ENCODE results near the gene IRF2BPL. TPM values are rescaled to one million over a fixed set of nuclear protein-coding genes. Genes with fewer than 3 reads are reported as not detected.

Gene IRF2BPL
- total and polyA plus RNA-seq, 2 of the 4 experiments (the other 2 are of a cell fraction) = 6.3 to 14.5 TPM

DNA sequence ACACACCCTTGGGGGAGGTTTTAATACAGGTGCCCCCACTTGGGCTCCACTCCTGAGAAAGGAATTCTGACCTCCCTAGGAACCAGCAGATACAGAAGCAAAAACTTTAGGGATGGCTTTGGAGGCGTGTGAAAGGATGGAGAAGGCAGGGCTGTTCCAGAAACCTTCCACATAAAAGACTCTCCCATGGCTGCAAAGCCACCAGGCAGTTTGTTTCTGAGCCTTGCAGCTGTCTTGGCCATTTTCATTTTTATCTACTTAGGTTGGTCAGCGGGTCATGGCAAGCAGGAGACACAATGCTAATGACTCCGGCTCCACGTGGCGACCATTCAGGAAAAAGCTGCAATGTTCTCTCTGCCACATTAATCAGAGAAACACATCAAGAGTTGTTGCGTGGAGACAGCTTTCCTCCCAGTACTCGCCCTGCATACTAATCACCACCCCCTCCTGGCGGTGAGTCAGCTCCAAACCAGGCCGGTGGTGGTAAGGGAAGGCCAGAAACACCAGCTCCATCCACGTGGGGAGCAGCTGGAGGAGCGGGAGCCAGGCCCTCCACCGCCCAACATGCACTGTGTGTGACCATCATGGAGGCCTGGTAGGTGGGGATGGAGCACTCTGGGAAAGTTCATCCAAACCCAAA lies 30.9 kb upstream of the IRF2BPL start:
- no peak overlapping the region; the same call in 1 of the 2 replicates for H3K14ac ChIP-seq (replicated peaks; ENCODE audit: low read depth, low read length)
- 0 out of 2 replicates have a peak, but pooled peaks have one; percentile 15 for TF ChIP-seq BHLHE40 (IDR thresholded peaks at IDR 0.05; ENCODE audit: low read depth, low read length)
- TF ChIP-seq CHD1 (IDR thresholded peaks at IDR 0.05; ENCODE audit: low read depth, low read length) = no peak
- TF ChIP-seq POLR2A (IDR thresholded peaks at IDR 0.05; ENCODE audit: low read depth, low read length) = no peak
- peak; percentile 46 for TF ChIP-seq RAD21 (IDR thresholded peaks at IDR 0.05; ENCODE audit: low read length)
- peak; percentile 22; the same call in 1 of the 2 replicates for TF ChIP-seq CEBPB (IDR thresholded peaks at IDR 0.05; ENCODE audit: low read depth, low read length)
- TF ChIP-seq, protein P1, sequence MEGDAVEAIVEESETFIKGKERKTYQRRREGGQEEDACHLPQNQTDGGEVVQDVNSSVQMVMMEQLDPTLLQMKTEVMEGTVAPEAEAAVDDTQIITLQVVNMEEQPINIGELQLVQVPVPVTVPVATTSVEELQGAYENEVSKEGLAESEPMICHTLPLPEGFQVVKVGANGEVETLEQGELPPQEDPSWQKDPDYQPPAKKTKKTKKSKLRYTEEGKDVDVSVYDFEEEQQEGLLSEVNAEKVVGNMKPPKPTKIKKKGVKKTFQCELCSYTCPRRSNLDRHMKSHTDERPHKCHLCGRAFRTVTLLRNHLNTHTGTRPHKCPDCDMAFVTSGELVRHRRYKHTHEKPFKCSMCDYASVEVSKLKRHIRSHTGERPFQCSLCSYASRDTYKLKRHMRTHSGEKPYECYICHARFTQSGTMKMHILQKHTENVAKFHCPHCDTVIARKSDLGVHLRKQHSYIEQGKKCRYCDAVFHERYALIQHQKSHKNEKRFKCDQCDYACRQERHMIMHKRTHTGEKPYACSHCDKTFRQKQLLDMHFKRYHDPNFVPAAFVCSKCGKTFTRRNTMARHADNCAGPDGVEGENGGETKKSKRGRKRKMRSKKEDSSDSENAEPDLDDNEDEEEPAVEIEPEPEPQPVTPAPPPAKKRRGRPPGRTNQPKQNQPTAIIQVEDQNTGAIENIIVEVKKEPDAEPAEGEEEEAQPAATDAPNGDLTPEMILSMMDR (conservative IDR thresholded peaks at IDR 0.05; ENCODE audit: low read depth, low read length) = peak; percentile 36
- TF ChIP-seq USF2 (IDR thresholded peaks at IDR 0.05; ENCODE audit: low read depth, low read length) = peak; percentile 42; the same call in 1 of the 2 replicates
- TF ChIP-seq MXI1 (IDR thresholded peaks at IDR 0.05; ENCODE audit: borderline replicate concordance, low read depth, low read length) = peak; percentile 84; the same call in 1 of the 2 replicates
- TF ChIP-seq RFX5 (IDR thresholded peaks at IDR 0.05; ENCODE audit: low read depth, low read length) = no peak
- peak; percentile 13; the same call in 1 of the 2 replicates for TF ChIP-seq NFE2L2 (IDR thresholded peaks at IDR 0.05; ENCODE audit: low read depth, low read length)
- peak; percentile 39 for TF ChIP-seq SMC3 (IDR thresholded peaks at IDR 0.05; ENCODE audit: low read depth, low read length)
- peak; percentile 64; the same call in 1 of the 2 replicates for TF ChIP-seq MAZ (IDR thresholded peaks at IDR 0.05; ENCODE audit: borderline replicate concordance, low read depth, low read length)
- TF ChIP-seq RCOR1 (IDR thresholded peaks at IDR 0.05; ENCODE audit: insufficient replicate concordance, low read length) = peak; percentile 72

More for the DNA sequence above, 30.9 kb upstream of the IRF2BPL start:
- Histone ChIP-seq H4K5ac (ENCODE audit: low read depth, low read length) (no peak overlapping the region), H3K4me1 (ENCODE audit: control insufficient read depth, insufficient read depth, low read length) (peaks cover 7% of the 10 kb centered on the region), H2AK5ac (ENCODE audit: low read depth, low read length) (0 out of 2 replicates have a peak overlapping the region, but pooled peaks have one; percentile 10), H4K91ac (ENCODE audit: insufficient read depth, low read depth, low read length) (no peak overlapping the region), H3K9me3 (ENCODE audit: control insufficient read depth, insufficient read depth, low read length) (peaks cover 4% of the 10 kb centered on the region; the same call in 1 of the 2 replicates), H2BK15ac (ENCODE audit: low read depth, low read length) (no peak overlapping the region; the same call in 2 of the 3 replicates), H3K9me1 (ENCODE audit: insufficient read depth, low read length) (no peaks in the 10 kb centered on the region), H3K27ac (ENCODE audit: insufficient read depth, low read length) (no peak overlapping the region), H4K8ac (ENCODE audit: low read depth in 2 of 2, low read length in 2 of 2) (peak overlapping the region in 1 of 2 experiments; percentile 70; a peak in 2 of 4 replicates), H3K9ac (ENCODE audit: low read depth, low read length) (no peak overlapping the region), H2AK9ac (replicated peaks; ENCODE audit: low read depth, low read length, poor library complexity) (no peak overlapping the region), H3K27me3 (ENCODE audit: control insufficient read depth, insufficient read depth, low read length) (no peaks in the 10 kb centered on the region), H3K36me3 (ENCODE audit: control insufficient read depth, insufficient read depth, low read length) (no peaks in the 10 kb centered on the region), H3K4me3 (ENCODE audit: insufficient read depth, low read depth, low read length) (no peak overlapping the region), H3K56ac (ENCODE audit: extremely low read depth, insufficient read depth, low read length) (no peak overlapping the region), H3K79me1 (ENCODE audit: low read depth in 1 of 2, low read length in 2 of 2) (no peaks in the 10 kb centered on the region), H2AFZ (replicated peaks; ENCODE audit: low read length, poor library complexity) (peak overlapping the region; percentile 76), H2BK20ac (ENCODE audit: low read depth, low read length) (no peak overlapping the region), H4K20me1 (ENCODE audit: insufficient read depth, low read length) (no peaks in the 10 kb centered on the region), H3K4ac (ENCODE audit: low read depth, low read length) (peak overlapping the region; percentile 26), H2BK5ac (ENCODE audit: low read depth, low read length, poor library complexity, severe bottlenecking) (no peak overlapping the region), H2BK120ac (ENCODE audit: low read depth, low read length) (peak overlapping the region; percentile 49; the same call in 1 of the 2 replicates), H3K18ac (ENCODE audit: low read depth, low read length) (no peak overlapping the region), H3K4me2 (ENCODE audit: low read depth, low read length) (no peak overlapping the region), H3K23ac (ENCODE audit: low read depth, low read length) (no peak overlapping the region)
- ChIA-PET POLR2A (ENCODE audit: unreplicated experiment) (interaction anchor here (0.8 to 1.0 kb wide), 4 partner anchors 17 to 98 kb away, joined by 3 to 9 read pairs (median 3); no protein-coding TSS in a partner anchor), CTCF (interaction anchor here (0.8 to 3.4 kb wide), 5 partner anchors 11 to 183 kb away, joined by 3 to 15 read pairs (median 5); no protein-coding TSS in a partner anchor)
- DNase-seq (peak; percentile 91), ATAC-seq (ENCODE audit: low read depth) (peak; percentile 95)
- dilution Hi-C loops (cut with HindIII; ENCODE audit: low sequenced_read_pairs, unreplicated experiment) (no loop called here), in situ Hi-C loops (cut with MboI; ENCODE audit: low sequenced_read_pairs) (loop anchor here (25.0 kb wide), 1 partner anchor 1072 kb away; the partner anchor contains the start of genes IFT43 and TGFB3), intact Hi-C loops (cut with micrococcal nuclease) (no loop called here)
- BruUV-seq (replicated peaks) = no TSS peak
- no CpG with 5 or more reads among the region's 12 CpGs for WGBS, 2 experiments (ENCODE audit: extremely low coverage in 2 of 2, insufficient read length in 1 of 2)

Measured in IMR-90 (cell line).